ENCODE data around the gene FANCC. TPM values are rescaled to one million over a fixed set of nuclear protein-coding genes. Genes with fewer than 3 reads are reported as not detected.

FANCC gene
- total and polyA plus RNA-seq, 4 donors: 8.3 to 32.4 (median 11.5) TPM

GRCh38 chr9:95350266-95350665, 32.8 kb upstream of the FANCC start:
- 62% methylated on average over 18 of the region's 18 CpGs for WGBS
- no peak overlapping the region for H3K27ac ChIP-seq (ENCODE audit: low read depth in 1 of 2, low read length in 2 of 2)
- H3K9ac ChIP-seq (ENCODE audit: low read depth in 1 of 2, low read length in 2 of 2): no peak overlapping the region
- no peaks in the 10 kb centered on the region for H3K36me3 ChIP-seq (ENCODE audit: control insufficient read depth in 4 of 4, insufficient read depth in 3 of 4, low read depth in 1 of 4, low read length in 3 of 4)
- H3K27me3 ChIP-seq (ENCODE audit: control insufficient read depth in 4 of 4, insufficient read depth in 4 of 4, low read length in 3 of 4): peaks cover 0 to 14% (median 4%) of the 10 kb centered on the region in 4 donors
- peaks cover 4 to 11% (median 7%) of the 10 kb centered on the region in 4 donors for H3K4me1 ChIP-seq (ENCODE audit: control insufficient read depth in 4 of 4, insufficient read depth in 4 of 4, low read length in 3 of 4)
- H3K9me3 ChIP-seq (ENCODE audit: control insufficient read depth in 4 of 4, low read length in 3 of 4): no peaks in the 10 kb centered on the region
- DNase-seq (ENCODE audit: low spot score): no peak
- H3K4me3 ChIP-seq (ENCODE audit: low read depth in 1 of 3, low read length in 3 of 3): no peak overlapping the region
- no peak for TF ChIP-seq GABPA (IDR thresholded peaks at IDR 0.05 in 1 of 2, conservative IDR thresholded peaks at IDR 0.05 in 1 of 2)
- no peak for TF ChIP-seq RAD21 (IDR thresholded peaks at IDR 0.05)
- no peak for TF ChIP-seq YY1 (IDR thresholded peaks at IDR 0.05)
- TF ChIP-seq HNF4G (IDR thresholded peaks at IDR 0.05): no peak
- no peak for TF ChIP-seq FOXA2 (IDR thresholded peaks at IDR 0.05)
- no peak for TF ChIP-seq JUND (IDR thresholded peaks at IDR 0.05)

- H3K9ac ChIP-seq (ENCODE audit: low read depth in 1 of 2, low read length in 2 of 2): no peak overlapping the region
- no peak for TF ChIP-seq FOXA2 (IDR thresholded peaks at IDR 0.05)
- no peak for TF ChIP-seq RXRA (IDR thresholded peaks at IDR 0.05)
- TF ChIP-seq NR2F2 (IDR thresholded peaks at IDR 0.05): no peak
- TF ChIP-seq SP1 (IDR thresholded peaks at IDR 0.05): no peak
- TF ChIP-seq FOXA1 (IDR thresholded peaks at IDR 0.05): no peak
- no peak for TF ChIP-seq GABPA (IDR thresholded peaks at IDR 0.05 in 1 of 2, conservative IDR thresholded peaks at IDR 0.05 in 1 of 2)
- TF ChIP-seq EGR1 (IDR thresholded peaks at IDR 0.05; ENCODE audit: low read depth in 2 of 2): no peak
- TF ChIP-seq TAF1 (conservative IDR thresholded peaks at IDR 0.05): no peak
- TF ChIP-seq YY1 (IDR thresholded peaks at IDR 0.05): no peak
- TF ChIP-seq JUND (IDR thresholded peaks at IDR 0.05): no peak
- TF ChIP-seq, protein P1, sequence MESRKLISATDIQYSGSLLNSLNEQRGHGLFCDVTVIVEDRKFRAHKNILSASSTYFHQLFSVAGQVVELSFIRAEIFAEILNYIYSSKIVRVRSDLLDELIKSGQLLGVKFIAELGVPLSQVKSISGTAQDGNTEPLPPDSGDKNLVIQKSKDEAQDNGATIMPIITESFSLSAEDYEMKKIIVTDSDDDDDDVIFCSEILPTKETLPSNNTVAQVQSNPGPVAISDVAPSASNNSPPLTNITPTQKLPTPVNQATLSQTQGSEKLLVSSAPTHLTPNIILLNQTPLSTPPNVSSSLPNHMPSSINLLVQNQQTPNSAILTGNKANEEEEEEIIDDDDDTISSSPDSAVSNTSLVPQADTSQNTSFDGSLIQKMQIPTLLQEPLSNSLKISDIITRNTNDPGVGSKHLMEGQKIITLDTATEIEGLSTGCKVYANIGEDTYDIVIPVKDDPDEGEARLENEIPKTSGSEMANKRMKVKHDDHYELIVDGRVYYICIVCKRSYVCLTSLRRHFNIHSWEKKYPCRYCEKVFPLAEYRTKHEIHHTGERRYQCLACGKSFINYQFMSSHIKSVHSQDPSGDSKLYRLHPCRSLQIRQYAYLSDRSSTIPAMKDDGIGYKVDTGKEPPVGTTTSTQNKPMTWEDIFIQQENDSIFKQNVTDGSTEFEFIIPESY (IDR thresholded peaks at IDR 0.05): no peak
- no peak for TF ChIP-seq MAX (IDR thresholded peaks at IDR 0.05)
- H3K9me3 ChIP-seq (ENCODE audit: control insufficient read depth in 4 of 4, low read length in 3 of 4): no peaks in the 10 kb centered on the region
- H3K27ac ChIP-seq (ENCODE audit: low read depth in 1 of 2, low read length in 2 of 2): no peak overlapping the region
- peaks cover 0 to 14% (median 4%) of the 10 kb centered on the region in 4 donors for H3K27me3 ChIP-seq (ENCODE audit: control insufficient read depth in 4 of 4, insufficient read depth in 4 of 4, low read length in 3 of 4)
- DNase-seq (ENCODE audit: low spot score): no peak
- peaks cover 4 to 11% (median 7%) of the 10 kb centered on the region in 4 donors for H3K4me1 ChIP-seq (ENCODE audit: control insufficient read depth in 4 of 4, insufficient read depth in 4 of 4, low read length in 3 of 4)
- peak overlapping the region in 1 of 3 donors; percentile 34 for H3K4me3 ChIP-seq (ENCODE audit: low read depth in 1 of 3, low read length in 3 of 3)
- WGBS: 6% methylated on average over 95 of the region's 95 CpGs
- no peaks in the 10 kb centered on the region for H3K36me3 ChIP-seq (ENCODE audit: control insufficient read depth in 4 of 4, insufficient read depth in 3 of 4, low read depth in 1 of 4, low read length in 3 of 4)
Observed at GRCh38 chr9:95349091-95350038, 31.9 kb upstream of the FANCC start.

GRCh38 chr9:95346021-95346420, 28.5 kb upstream of the FANCC start:
- 82% methylated on average over 4 of the region's 4 CpGs for WGBS
- H3K27me3 ChIP-seq (ENCODE audit: control insufficient read depth in 4 of 4, insufficient read depth in 4 of 4, low read length in 3 of 4): peaks cover 0 to 14% (median 3%) of the 10 kb centered on the region in 4 donors
- no peaks in the 10 kb centered on the region for H3K9me3 ChIP-seq (ENCODE audit: control insufficient read depth in 4 of 4, low read length in 3 of 4)
- no peak overlapping the region for H3K4me3 ChIP-seq (ENCODE audit: low read depth in 1 of 3, low read length in 3 of 3)
- peaks cover 4 to 11% (median 7%) of the 10 kb centered on the region in 4 donors for H3K4me1 ChIP-seq (ENCODE audit: control insufficient read depth in 4 of 4, insufficient read depth in 4 of 4, low read length in 3 of 4)
- DNase-seq (ENCODE audit: low spot score): no peak
- no peaks in the 10 kb centered on the region for H3K36me3 ChIP-seq (ENCODE audit: control insufficient read depth in 4 of 4, insufficient read depth in 3 of 4, low read depth in 1 of 4, low read length in 3 of 4)
- H3K9ac ChIP-seq (ENCODE audit: low read depth in 1 of 2, low read length in 2 of 2): no peak overlapping the region
- no peak overlapping the region for H3K27ac ChIP-seq (ENCODE audit: low read depth in 1 of 2, low read length in 2 of 2)
- TF ChIP-seq CTCF (IDR thresholded peaks at IDR 0.05; ENCODE audit: low read depth, low read length, missing input control): no peak
- TF ChIP-seq, protein P1 (IDR thresholded peaks at IDR 0.05): no peak
- TF ChIP-seq YY1 (IDR thresholded peaks at IDR 0.05): no peak
- TF ChIP-seq ATF3 (IDR thresholded peaks at IDR 0.05): no peak
- no peak for TF ChIP-seq NR2F2 (IDR thresholded peaks at IDR 0.05)
- TF ChIP-seq HNF4A (conservative IDR thresholded peaks at IDR 0.05): no peak
- no peak for TF ChIP-seq EGR1 (IDR thresholded peaks at IDR 0.05; ENCODE audit: low read depth in 2 of 2)
- no peak for TF ChIP-seq FOXA1 (IDR thresholded peaks at IDR 0.05)
- TF ChIP-seq JUND (IDR thresholded peaks at IDR 0.05): no peak
- no peak for TF ChIP-seq SP1 (IDR thresholded peaks at IDR 0.05)
- no peak for TF ChIP-seq MAX (IDR thresholded peaks at IDR 0.05)
- no peak for TF ChIP-seq RXRA (IDR thresholded peaks at IDR 0.05)
- no peak for TF ChIP-seq TAF1 (conservative IDR thresholded peaks at IDR 0.05)
- no peak for TF ChIP-seq HNF4G (IDR thresholded peaks at IDR 0.05)
- no peak for TF ChIP-seq RAD21 (IDR thresholded peaks at IDR 0.05)

All from liver (tissue), 9 donors.